H9 (cell line): ENCODE results near the gene ZMAT2. TPM values are rescaled to one million over a fixed set of nuclear protein-coding genes. Genes with fewer than 3 reads are reported as not detected.

Experiments
- DNase-seq: peaks from one replicate; pipeline ENCODE4 v3.0.0-alpha.2; 2017
- H2AFZ ChIP-seq: one replicate; pipeline ENCODE4 v1.6.1; 2013; ENCODE audit warnings: mild to moderate bottlenecking, low read length, control low read depth, moderate library complexity
- H2AK5ac ChIP-seq: 2 replicates; pipeline ENCODE4 v1.6.1; 2013; ENCODE audit warnings: low read length, control low read depth, mixed read lengths; ENCODE audit not compliant: insufficient read length
- H2BK120ac ChIP-seq: one replicate; pipeline ENCODE4 v1.6.1; 2013; ENCODE audit warnings: low read depth, mild to moderate bottlenecking, low read length, control low read depth, inconsistent platforms; ENCODE audit not compliant: poor library complexity, severe bottlenecking
- H2BK12ac ChIP-seq: 2 replicates; pipeline ENCODE4 v1.6.1; 2013; ENCODE audit warnings: low read length, control low read depth, mixed read lengths, low read depth; ENCODE audit not compliant: insufficient read length
- H2BK15ac ChIP-seq: 2 replicates; pipeline ENCODE4 v1.6.1; 2013; ENCODE audit warnings: low read depth, low read length, control low read depth
- H2BK20ac ChIP-seq: one replicate; pipeline ENCODE4 v1.6.1; 2013; ENCODE audit warnings: low read depth, mild to moderate bottlenecking, low read length, control low read depth, inconsistent platforms; ENCODE audit not compliant: poor library complexity, severe bottlenecking
- H2BK5ac ChIP-seq: 2 replicates; pipeline ENCODE4 v1.6.1; 2013; ENCODE audit warnings: low read length, control low read depth, mixed read lengths; ENCODE audit not compliant: insufficient read length
- H3K14ac ChIP-seq: 2 replicates; pipeline ENCODE4 v1.6.1; 2013; ENCODE audit warnings: low read length, control low read depth; ENCODE audit not compliant: insufficient read depth
- H3K18ac ChIP-seq: 2 replicates; pipeline ENCODE4 v1.6.1; 2013; ENCODE audit warnings: low read depth, mild to moderate bottlenecking, mixed read lengths, low read length, control low read depth; ENCODE audit not compliant: insufficient read length
- H3K23ac ChIP-seq: 2 replicates; pipeline ENCODE4 v1.6.1; 2013; ENCODE audit warnings: low read length, control low read depth, mixed read lengths, low read depth; ENCODE audit not compliant: insufficient read length
- H3K23me2 ChIP-seq: 2 replicates; pipeline ENCODE4 v1.6.1; 2013; ENCODE audit warnings: low read depth, mild to moderate bottlenecking, mixed read lengths, low read length, control low read depth; ENCODE audit not compliant: insufficient read length, poor library complexity, severe bottlenecking
- H3K27ac ChIP-seq: 2 replicates; pipeline ENCODE4 v1.5.1; 2013; ENCODE audit warnings: low read length, control low read depth, mixed read lengths, low read depth; ENCODE audit not compliant: insufficient read length
- H3K27me3 ChIP-seq: 2 replicates; pipeline ENCODE4 v1.6.1; 2013; ENCODE audit warnings: low read length, control low read depth, inconsistent platforms; ENCODE audit not compliant: insufficient read depth
- H3K4ac ChIP-seq: 2 replicates; pipeline ENCODE4 v1.6.1; 2013; ENCODE audit warnings: low read depth, mild to moderate bottlenecking, control low read depth, inconsistent platforms, low read length, moderate library complexity
- H3K4me1 ChIP-seq: 2 replicates; pipeline ENCODE4 v1.6.1; 2013; ENCODE audit warnings: low read length, control low read depth, inconsistent platforms; ENCODE audit not compliant: insufficient read depth
- H3K4me2 ChIP-seq: 2 replicates; pipeline ENCODE4 v1.6.1; 2013; ENCODE audit warnings: low read length, control low read depth, mixed read lengths; ENCODE audit not compliant: insufficient read length, insufficient read depth
- H3K56ac ChIP-seq: 2 replicates; pipeline ENCODE4 v1.6.1; 2013; ENCODE audit warnings: low read depth, mild to moderate bottlenecking, mixed read lengths, low read length, control low read depth; ENCODE audit not compliant: insufficient read length
- H3K79me1 ChIP-seq: 2 replicates; pipeline ENCODE4 v1.6.1; 2013; ENCODE audit warnings: low read depth, mild to moderate bottlenecking, moderate library complexity, low read length, control low read depth, inconsistent platforms; ENCODE audit not compliant: insufficient read depth, poor library complexity, severe bottlenecking
- H3K79me2 ChIP-seq: 2 replicates; pipeline ENCODE4 v1.6.1; 2013; ENCODE audit warnings: low read length, control low read depth, inconsistent platforms; ENCODE audit not compliant: insufficient read depth
- H3K9ac ChIP-seq: 2 replicates; pipeline ENCODE4 v1.6.1; 2013; ENCODE audit warnings: low read length, control low read depth, mixed read lengths; ENCODE audit not compliant: insufficient read length; ENCODE audit errors: extremely low read depth
- H3K9me3 ChIP-seq: one replicate; pipeline ENCODE4 v1.6.1; 2013; ENCODE audit warnings: low read depth, low read length, inconsistent platforms; ENCODE audit not compliant: control insufficient read depth
- H3T11ph ChIP-seq: one replicate; pipeline ENCODE4 v1.6.1; 2013; ENCODE audit warnings: mild to moderate bottlenecking, low read length, control low read depth, inconsistent platforms
- H4K20me1 ChIP-seq: one replicate; pipeline ENCODE4 v1.6.1; 2013; ENCODE audit not compliant: control insufficient read depth, insufficient read length, insufficient read depth
- H4K5ac ChIP-seq: 2 replicates; pipeline ENCODE4 v1.6.1; 2013; ENCODE audit warnings: low read depth, mild to moderate bottlenecking, mixed read lengths, low read length, control low read depth; ENCODE audit not compliant: insufficient read length
- H4K8ac ChIP-seq: replicated peaks from 2 replicates; pipeline ENCODE4 v1.6.1; 2013; ENCODE audit warnings: low read length, control low read depth, mixed read lengths, low read depth; ENCODE audit not compliant: insufficient read length
- H4K91ac ChIP-seq: 2 replicates; pipeline ENCODE4 v1.6.1; 2013; ENCODE audit warnings: low read depth, mild to moderate bottlenecking, moderate library complexity, mixed read lengths, low read length, control low read depth; ENCODE audit not compliant: insufficient read length
- H3K27ac Mint-ChIP-seq, 3 experiments: 2 replicates in 2 of 3; 3 replicates in 1 of 3; pipeline ENCODE4 v1.8.0; 2020 to 2021; ENCODE audit warnings: mixed read lengths in 3 of 3, mild to moderate bottlenecking in 1 of 3, moderate library complexity in 1 of 3
- H3K27me3 Mint-ChIP-seq: 2 replicates; pipeline ENCODE4 v1.8.0; 2021; ENCODE audit warnings: low read depth, mild to moderate bottlenecking, moderate library complexity, mixed read lengths
- H3K36me3 Mint-ChIP-seq, 3 experiments: 2 replicates in 2 of 3; 3 replicates in 1 of 3; pipeline ENCODE4 v1.8.0; 2020 to 2021; ENCODE audit warnings: low read depth in 3 of 3, mixed read lengths in 3 of 3; ENCODE audit not compliant: insufficient read depth in 1 of 3
- H3K4me1 Mint-ChIP-seq, 2 experiments: 2 replicates each; pipeline ENCODE4 v1.8.0; 2020; ENCODE audit warnings: mixed read lengths in 2 of 2
- H3K4me3 Mint-ChIP-seq, 2 experiments: 2 replicates in 1 of 2; 3 replicates in 1 of 2; pipeline ENCODE4 v1.8.0; 2020 to 2021; ENCODE audit warnings: mild to moderate bottlenecking in 2 of 2, mixed read lengths in 2 of 2, moderate library complexity in 1 of 2
- H3K9me3 Mint-ChIP-seq, 2 experiments: 2 replicates in 1 of 2; 3 replicates in 1 of 2; pipeline ENCODE4 v1.8.0; 2020; ENCODE audit warnings: mild to moderate bottlenecking in 2 of 2, mixed read lengths in 2 of 2, moderate library complexity in 1 of 2
- CTCF ChIP-seq: fragments of 200-600 bp; sonication (generic); conservative IDR thresholded peaks from 3 replicates; pipeline ENCODE4 v1.8.0; 2021; ENCODE audit warnings: antibody characterized with exemption, mild to moderate bottlenecking
- WGBS: extraction: QIAGEN DNeasy Blood & Tissue Kit; methylation state at CpG from one replicate; pipeline ENCODE4 v1.1.7; 2013; ENCODE audit warnings: missing lambda C conversion rate, low lambda C conversion rate, mixed read lengths; ENCODE audit not compliant: insufficient read length; ENCODE audit errors: extremely low coverage; 5-methylcytosine and 5-hydroxymethylcytosine counted together
- total RNA-seq: library from RNA; stranded (reverse); gene quantifications from 2 replicates; pipeline ENCODE4 v1.2.1, GENCODE V29; 2021

Gene ZMAT2
- total RNA-seq, 1 experiment from 2014 or later = 61.8 TPM

DNA sequence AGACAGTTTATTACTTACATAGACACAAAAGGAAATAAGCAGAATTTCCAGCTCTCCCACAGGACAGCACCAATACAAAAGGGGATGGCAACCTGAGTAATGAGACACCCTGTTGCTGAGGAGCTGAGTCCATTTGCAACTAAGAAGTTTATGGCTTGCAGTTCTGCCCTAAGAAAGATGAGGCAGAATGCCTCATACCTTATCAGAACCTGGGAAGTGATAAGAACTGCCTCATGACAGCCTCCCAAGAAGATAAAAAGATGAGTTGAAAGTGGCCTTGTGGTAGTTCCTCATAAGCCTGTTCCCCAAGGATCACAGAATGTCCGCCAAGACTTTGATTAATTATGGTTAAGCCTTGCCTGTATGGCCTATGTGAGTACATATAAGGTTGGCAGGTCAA is 41.7 kb downstream of the ZMAT2 start:
- no peak overlapping the region for H3K23ac ChIP-seq
- no peak overlapping the region for H4K5ac ChIP-seq
- H3K9me3 ChIP-seq = no peaks in the 10 kb centered on the region
- H2BK120ac ChIP-seq = no peak overlapping the region
- DNase-seq = no peak
- no peak overlapping the region for H3K56ac ChIP-seq
- H2AFZ ChIP-seq = no peak overlapping the region
- H4K8ac ChIP-seq = no peak overlapping the region
- no peak overlapping the region for H3K14ac ChIP-seq
- no peaks in the 10 kb centered on the region for H3K4me1 ChIP-seq
- H3K36me3 Mint-ChIP-seq = no peaks in the 10 kb centered on the region
- H3K27ac Mint-ChIP-seq = no peak overlapping the region; a peak in 1 of 7 replicates
- no peak overlapping the region for H4K91ac ChIP-seq
- H3T11ph ChIP-seq = no peak overlapping the region
- H2BK12ac ChIP-seq = no peak overlapping the region
- no peaks in the 10 kb centered on the region for H3K23me2 ChIP-seq
- H3K18ac ChIP-seq = no peak overlapping the region
- H3K27ac ChIP-seq = no peak overlapping the region
- no peak overlapping the region for H2AK5ac ChIP-seq
- H2BK20ac ChIP-seq = no peak overlapping the region
- no peaks in the 10 kb centered on the region for H3K27me3 ChIP-seq
- H3K4ac ChIP-seq = no peak overlapping the region
- H3K4me3 Mint-ChIP-seq = no peak overlapping the region
- H3K9ac ChIP-seq = no peak overlapping the region
- WGBS = no CpG with 5 or more reads among the region's 1 CpG
- H2BK15ac ChIP-seq = no peak overlapping the region
- no peaks in the 10 kb centered on the region for H3K79me2 ChIP-seq
- H3K9me3 Mint-ChIP-seq = peaks cover 46 to 49% of the 10 kb centered on the region in 2 experiments
- no peak for TF ChIP-seq CTCF
- no peaks in the 10 kb centered on the region for H3K79me1 ChIP-seq
- no peaks in the 10 kb centered on the region for H4K20me1 ChIP-seq
- peaks cover 6% of the 10 kb centered on the region for H3K27me3 Mint-ChIP-seq
- H3K4me2 ChIP-seq = no peak overlapping the region
- no peaks in the 10 kb centered on the region for H3K4me1 Mint-ChIP-seq
- H2BK5ac ChIP-seq = no peak overlapping the region
